ENCODE data around the gene USP22. TPM values are rescaled to one million over a fixed set of nuclear protein-coding genes. Genes with fewer than 3 reads are reported as not detected.

Gene USP22
- total and polyA plus RNA-seq, 2 of the 8 experiments (the other 6 are each of a cell fraction or from before 2014, with no cell fraction given) = 221 to 316 TPM

GRCh38 chr17:21090902-21091618 is 48.2 kb upstream of the USP22 start:
- Histone ChIP-seq H3K4me1 (replicated peaks in 1 of 4; ENCODE audit: control insufficient read depth in 3 of 4, insufficient read depth in 4 of 4, low read length in 3 of 4) (no peaks in the 10 kb centered on the region), H2AK5ac (ENCODE audit: low read depth, low read length) (no peak overlapping the region), H3K27ac (ENCODE audit: low read depth, low read length) (no peak overlapping the region), H4K5ac (ENCODE audit: insufficient read length, low read depth, low read length) (no peak overlapping the region), H2BK120ac (replicated peaks; ENCODE audit: low read depth, low read length) (no peak overlapping the region), H3K79me1 (ENCODE audit: low read depth, low read length) (no peaks in the 10 kb centered on the region), H3K4me3 (ENCODE audit: extremely low read depth in 1 of 4, insufficient read depth in 2 of 4, low read depth in 3 of 4, low read length in 4 of 4) (no peak overlapping the region), H3K9me3 (ENCODE audit: insufficient read depth in 2 of 2, low read depth in 1 of 2, low read length in 1 of 2) (no peaks in the 10 kb centered on the region), H4K8ac (ENCODE audit: extremely low read depth, insufficient read depth, low read length) (no peak overlapping the region), H3K9ac (replicated peaks in 1 of 4; ENCODE audit: extremely low read depth in 1 of 4, low read depth in 3 of 4, low read length in 3 of 4) (no peak overlapping the region), H3K36me3 (ENCODE audit: control insufficient read depth in 2 of 4, insufficient read depth in 4 of 4, low read length in 3 of 4) (no peaks in the 10 kb centered on the region), H4K20me1 (replicated peaks in 1 of 2; ENCODE audit: control insufficient read depth in 1 of 2, insufficient read depth in 2 of 2, low read length in 2 of 2) (no peaks in the 10 kb centered on the region), H3K23me2 (ENCODE audit: low read depth, low read length) (no peaks in the 10 kb centered on the region), H3K14ac (ENCODE audit: insufficient read length) (no peak overlapping the region), H2BK5ac (ENCODE audit: low read depth, low read length) (no peak overlapping the region), H2BK15ac (ENCODE audit: low read length) (no peak overlapping the region), H3K79me2 (ENCODE audit: control insufficient read depth in 1 of 2, insufficient read depth in 2 of 2, low read length in 2 of 2) (no peaks in the 10 kb centered on the region), H3K4ac (replicated peaks; ENCODE audit: insufficient read length, low read depth, low read length) (no peak overlapping the region), H3K23ac (ENCODE audit: insufficient read length) (no peak overlapping the region), H2AFZ (ENCODE audit: low read length) (no peak overlapping the region), H3K18ac (ENCODE audit: extremely low read depth, low read length) (no peak overlapping the region), H3K27me3 (replicated peaks in 1 of 4; ENCODE audit: control insufficient read depth in 3 of 4, extremely low read depth in 1 of 4, insufficient read depth in 3 of 4, low read length in 3 of 4) (no peaks in the 10 kb centered on the region), H3K4me2 (ENCODE audit: insufficient read depth in 1 of 2, low read depth in 2 of 2, low read length in 2 of 2) (no peak overlapping the region), H4K91ac (replicated peaks; ENCODE audit: insufficient read length, low read length) (no peak overlapping the region), H2BK20ac (ENCODE audit: low read length) (no peak overlapping the region), H2BK12ac (ENCODE audit: low read depth, low read length) (no peak overlapping the region), H3K56ac (replicated peaks; ENCODE audit: insufficient read length, low read depth, low read length) (no peak overlapping the region)
- POLR2A ChIA-PET (ENCODE audit: partially characterized antibody) = interaction anchor here (1.0 to 1.2 kb wide), 2 partner anchors 48 to 58 kb away, joined by 3 read pairs; partner anchors contain the start of gene USP22
- FAIRE-seq (no peak), DNase-seq (ENCODE audit: low read depth in 1 of 2, low spot score in 2 of 2) (no peak)
- CTCF ChIA-PET (ENCODE audit: partially characterized antibody) = interaction anchor here (0.7 to 2.0 kb wide), 5 partner anchors 8 to 38 kb away, joined by 3 to 6 read pairs (median 3); no protein-coding TSS in a partner anchor
- WGBS, 2 experiments (ENCODE audit: extremely low coverage in 1 of 2, insufficient coverage in 1 of 2, insufficient read length in 1 of 2, insufficient replicate concordance in 2 of 2, low coverage in 1 of 2, low lambda C conversion rate in 2 of 2, missing lambda C conversion rate in 1 of 2) = 80% methylated on average over 4 of the region's 4 CpGs; no CpG with 5 or more reads in 1 of the 2 experiments
- no peak for TF ChIP-seq SUZ12 (IDR thresholded peaks at IDR 0.05; ENCODE audit: low read length)
- TF ChIP-seq CBX5 (IDR thresholded peaks at IDR 0.05; ENCODE audit: low read depth, low read length) = no peak
- TF ChIP-seq RBBP5 (IDR thresholded peaks at IDR 0.05; ENCODE audit: borderline replicate concordance, low read depth, low read length) = no peak
- no peak for TF ChIP-seq TAF7 (optimal IDR thresholded peaks at IDR 0.05; ENCODE audit: borderline replicate concordance, low read depth, low read length)
- no peak for TF ChIP-seq KDM5A (IDR thresholded peaks at IDR 0.05; ENCODE audit: low read length)
- no peak for TF ChIP-seq KDM1A (IDR thresholded peaks at IDR 0.05; ENCODE audit: borderline replicate concordance, low read length)
- no peak for TF ChIP-seq GTF2F1 (IDR thresholded peaks at IDR 0.05; ENCODE audit: borderline replicate concordance, low read depth, low read length)
- no peak for TF ChIP-seq CHD1 (IDR thresholded peaks at IDR 0.05; ENCODE audit: low read depth, low read length)
- TF ChIP-seq TEAD4 (IDR thresholded peaks at IDR 0.05; ENCODE audit: low read depth, low read length) = no peak
- no peak for TF ChIP-seq JUN (IDR thresholded peaks at IDR 0.05; ENCODE audit: low read depth, low read length)

Measured in H1 (cell line).